ENCODE data around the gene KNDC1.

KNDC1 gene

DNA sequence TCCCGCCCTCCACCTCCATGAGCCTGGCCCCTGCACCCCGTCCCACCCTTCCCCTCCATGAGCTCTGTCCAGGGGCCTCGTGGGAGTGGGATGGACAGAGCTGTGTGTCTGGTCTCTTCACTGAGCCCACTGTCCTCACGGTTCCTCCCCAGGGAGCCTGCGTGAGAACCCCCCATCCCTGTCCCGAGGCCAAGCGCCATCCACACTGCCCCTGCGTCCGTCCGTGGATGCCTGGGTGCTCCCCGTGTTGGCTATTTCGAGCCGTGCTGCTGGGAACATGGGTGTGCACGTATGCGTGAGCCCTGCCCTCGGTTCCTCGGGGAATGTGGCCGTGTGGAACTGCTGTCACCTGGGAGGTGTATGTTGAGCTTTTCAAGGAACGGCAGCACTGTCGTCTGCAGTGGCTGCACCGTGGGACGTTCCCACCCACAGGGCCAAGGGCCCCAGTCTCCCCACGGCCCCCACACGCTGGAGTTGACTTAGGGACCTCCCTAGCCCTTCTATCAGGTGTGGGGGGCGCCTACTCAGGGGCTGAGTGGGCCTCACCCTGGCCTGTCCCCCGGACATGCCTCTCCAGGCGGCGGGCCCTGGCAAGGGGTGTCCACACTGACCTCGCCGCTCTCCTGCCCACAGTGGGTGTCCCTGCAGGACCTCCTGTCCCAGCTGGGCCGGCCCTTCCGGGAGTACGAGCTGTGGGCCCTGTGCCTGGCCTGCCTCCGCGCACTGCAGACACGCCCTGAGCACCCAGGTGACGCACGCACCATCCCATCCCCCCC, 28.1 kb downstream of the KNDC1 start:
- in situ Hi-C loops (cut with MboI; ENCODE audit: low sequenced_read_pairs): no loop called here

DNA sequence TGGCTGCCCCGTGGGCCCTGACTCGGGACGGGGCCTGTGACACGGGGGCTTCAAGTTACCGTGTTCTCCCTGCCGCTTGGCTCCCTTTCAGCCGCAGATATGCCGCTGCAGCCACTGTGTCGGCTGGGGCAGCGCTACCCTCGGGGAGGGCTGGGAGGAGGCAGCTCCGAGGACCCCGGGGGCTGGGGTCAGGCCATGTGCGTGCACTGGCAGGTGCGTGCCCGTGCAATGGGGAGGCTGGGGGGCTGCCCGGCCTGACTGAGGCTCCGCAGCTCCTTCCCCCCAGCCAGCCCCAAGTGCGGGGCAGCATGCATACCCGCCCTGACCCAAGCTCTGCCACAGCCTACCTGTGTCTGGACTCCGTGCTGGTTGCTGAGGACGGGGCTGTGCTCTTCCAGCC, 29.2 kb downstream of the KNDC1 start:
- in situ Hi-C loops (cut with MboI; ENCODE audit: low sequenced_read_pairs): no loop called here

DNA sequence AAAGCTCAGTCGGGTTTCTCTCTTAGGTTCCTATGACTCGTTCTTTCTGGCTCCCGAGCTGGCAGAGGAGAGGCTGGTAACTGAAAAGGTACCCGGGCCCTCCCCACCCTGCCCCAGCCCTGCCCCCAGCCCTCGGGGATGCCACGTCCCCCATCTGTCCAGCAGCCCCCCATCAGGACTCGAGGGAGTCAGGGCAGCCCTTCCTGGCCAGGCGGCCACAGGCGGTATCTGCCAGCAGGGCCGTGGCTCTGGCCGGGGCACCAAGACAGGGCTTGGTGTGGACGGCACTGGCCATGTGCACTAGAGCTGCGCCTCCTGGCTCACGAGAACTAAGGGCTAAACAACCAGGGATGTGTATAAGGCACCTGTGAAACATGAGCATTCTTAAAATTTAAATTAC, 29.7 kb downstream of the KNDC1 start:
- in situ Hi-C loops (cut with MboI; ENCODE audit: low sequenced_read_pairs): no loop called here

DNA sequence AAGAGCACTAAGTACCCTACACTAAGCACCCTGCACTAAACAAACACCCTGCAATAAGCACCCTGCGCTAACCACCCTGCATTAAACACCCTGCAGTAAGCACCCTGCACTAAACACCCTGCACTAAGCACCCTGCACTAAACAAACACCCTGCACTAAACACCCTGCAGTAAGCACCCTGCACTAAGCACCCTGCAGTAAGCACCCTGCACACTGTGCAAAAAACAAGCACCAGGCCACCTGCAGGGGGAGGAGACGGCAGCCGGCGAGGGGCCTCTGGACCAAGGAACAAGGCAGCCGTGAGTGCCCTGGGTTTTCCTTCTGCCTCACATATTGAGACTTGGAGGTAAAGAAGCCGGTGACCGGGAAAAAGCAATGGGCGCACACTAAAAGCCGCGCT, 30.2 kb downstream of the KNDC1 start:
- in situ Hi-C loops (cut with MboI; ENCODE audit: low sequenced_read_pairs): no loop called here

DNA sequence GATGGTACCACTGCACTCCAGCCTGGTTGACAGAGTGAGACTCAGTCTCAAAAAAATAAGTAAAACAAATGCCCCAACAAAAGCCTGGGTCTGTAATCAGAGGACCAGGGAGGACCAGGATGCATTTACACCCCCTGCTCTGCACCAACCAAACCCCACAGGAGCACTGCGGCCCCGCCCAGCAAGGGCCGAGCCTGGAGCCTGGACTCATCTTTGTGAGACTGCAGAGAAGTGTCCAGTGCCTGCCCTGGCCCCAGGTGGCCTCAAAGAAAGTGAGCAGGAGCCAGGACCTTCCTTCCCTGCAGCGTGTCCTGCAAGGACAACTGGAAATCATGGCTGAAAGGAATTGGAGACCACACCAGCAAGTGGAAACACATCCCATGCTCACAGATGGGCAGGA, 31.6 kb downstream of the KNDC1 start:
- in situ Hi-C loops (cut with MboI; ENCODE audit: low sequenced_read_pairs): no loop called here

DNA sequence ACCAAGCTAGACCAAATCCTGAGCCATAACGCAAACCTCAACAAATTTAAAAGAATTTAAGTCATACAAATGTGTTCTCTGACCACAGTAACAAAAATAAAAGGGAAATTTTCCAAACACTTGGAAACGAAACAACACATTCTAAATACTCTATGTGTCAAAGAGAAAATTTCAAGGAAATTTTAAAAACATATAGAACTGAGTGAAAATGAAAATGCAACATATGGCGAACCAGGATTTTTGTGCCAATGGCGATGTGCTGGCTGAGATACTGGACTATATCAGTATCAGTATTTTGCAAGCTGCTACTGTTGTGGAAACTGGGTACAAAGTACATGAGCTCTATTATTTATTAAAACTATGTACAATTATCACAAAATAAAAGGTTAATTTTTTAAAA, 34.1 kb downstream of the KNDC1 start:
- in situ Hi-C loops (cut with MboI; ENCODE audit: low sequenced_read_pairs): no loop called here

DNA sequence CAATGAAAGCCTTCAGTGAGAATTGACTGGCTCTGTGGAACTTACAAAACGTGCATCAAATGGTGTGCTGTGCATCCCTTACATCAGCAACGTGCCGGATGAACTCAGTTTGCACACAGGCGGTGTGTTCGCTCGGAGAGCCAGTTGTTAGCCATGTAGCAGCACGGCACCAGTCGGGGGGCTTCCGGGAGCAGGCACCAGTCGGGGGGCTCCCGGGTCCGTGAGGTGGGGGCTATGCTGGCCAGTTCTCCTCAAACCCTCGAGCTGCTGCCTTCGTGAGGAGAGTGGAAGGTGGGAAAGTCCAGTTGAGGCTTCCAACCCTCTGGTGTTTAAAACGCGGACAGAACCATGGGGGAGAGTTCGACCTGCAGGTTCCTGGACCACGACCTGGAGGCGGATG, 35.1 kb downstream of the KNDC1 start:
- in situ Hi-C loops (cut with MboI; ENCODE audit: low sequenced_read_pairs): no loop called here

DNA sequence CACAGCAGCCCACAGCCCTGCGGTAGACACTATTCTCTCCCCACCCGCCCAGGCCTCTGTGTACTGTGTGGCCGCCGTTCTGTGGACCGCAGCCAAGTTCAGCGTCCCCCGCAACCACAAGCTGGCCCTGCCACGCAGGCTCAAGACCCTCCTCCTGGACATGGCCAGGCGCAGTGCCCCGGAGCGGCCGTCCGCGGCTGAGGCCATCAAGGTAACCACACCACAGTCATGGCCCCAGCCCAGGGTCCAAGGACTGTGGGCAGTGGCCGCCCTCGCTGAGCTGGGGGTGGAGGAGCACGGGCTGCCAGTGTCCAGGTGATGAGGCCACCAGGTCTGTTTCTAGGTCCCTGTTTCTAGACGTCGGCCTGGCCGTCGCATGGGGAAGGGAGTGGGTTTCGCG, 35.6 kb downstream of the KNDC1 start:
- in situ Hi-C loops (cut with MboI; ENCODE audit: low sequenced_read_pairs): no loop called here

DNA sequence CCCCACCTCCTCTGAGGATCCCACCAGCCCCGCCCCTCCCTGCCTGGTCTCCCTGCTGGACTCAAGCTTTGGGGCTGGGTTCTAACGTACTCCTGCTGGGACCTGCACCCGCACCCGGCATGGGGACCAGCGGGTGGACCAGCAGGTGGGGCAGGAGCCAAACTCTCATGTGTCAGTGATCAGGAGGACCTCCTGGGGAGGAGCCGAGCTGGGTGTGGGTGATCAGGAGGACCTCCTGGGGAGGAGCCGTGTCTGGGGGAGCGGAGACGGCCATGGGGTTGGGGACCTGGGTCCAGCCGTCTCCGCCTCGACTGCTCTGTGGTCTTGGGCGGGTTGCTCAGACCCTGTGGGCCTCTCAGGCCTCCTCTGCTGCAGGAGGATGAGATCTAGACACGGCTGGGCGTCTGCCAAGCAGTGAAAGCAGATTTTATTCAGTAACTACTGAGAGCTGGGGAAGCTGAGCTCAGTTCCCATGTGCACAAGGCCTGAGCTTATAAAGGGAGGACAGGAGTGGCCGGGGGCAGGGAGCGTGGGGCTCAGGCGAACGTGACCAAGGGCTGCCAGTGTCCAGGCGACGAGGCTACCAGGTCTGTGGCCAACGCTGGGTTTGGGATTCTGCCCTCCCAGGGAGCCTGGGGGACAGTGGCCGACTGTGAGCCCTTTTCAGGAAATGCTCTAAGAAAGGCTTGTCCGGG, 36.3 kb downstream of the KNDC1 start:
- in situ Hi-C loops (cut with MboI; ENCODE audit: low sequenced_read_pairs): no loop called here

DNA sequence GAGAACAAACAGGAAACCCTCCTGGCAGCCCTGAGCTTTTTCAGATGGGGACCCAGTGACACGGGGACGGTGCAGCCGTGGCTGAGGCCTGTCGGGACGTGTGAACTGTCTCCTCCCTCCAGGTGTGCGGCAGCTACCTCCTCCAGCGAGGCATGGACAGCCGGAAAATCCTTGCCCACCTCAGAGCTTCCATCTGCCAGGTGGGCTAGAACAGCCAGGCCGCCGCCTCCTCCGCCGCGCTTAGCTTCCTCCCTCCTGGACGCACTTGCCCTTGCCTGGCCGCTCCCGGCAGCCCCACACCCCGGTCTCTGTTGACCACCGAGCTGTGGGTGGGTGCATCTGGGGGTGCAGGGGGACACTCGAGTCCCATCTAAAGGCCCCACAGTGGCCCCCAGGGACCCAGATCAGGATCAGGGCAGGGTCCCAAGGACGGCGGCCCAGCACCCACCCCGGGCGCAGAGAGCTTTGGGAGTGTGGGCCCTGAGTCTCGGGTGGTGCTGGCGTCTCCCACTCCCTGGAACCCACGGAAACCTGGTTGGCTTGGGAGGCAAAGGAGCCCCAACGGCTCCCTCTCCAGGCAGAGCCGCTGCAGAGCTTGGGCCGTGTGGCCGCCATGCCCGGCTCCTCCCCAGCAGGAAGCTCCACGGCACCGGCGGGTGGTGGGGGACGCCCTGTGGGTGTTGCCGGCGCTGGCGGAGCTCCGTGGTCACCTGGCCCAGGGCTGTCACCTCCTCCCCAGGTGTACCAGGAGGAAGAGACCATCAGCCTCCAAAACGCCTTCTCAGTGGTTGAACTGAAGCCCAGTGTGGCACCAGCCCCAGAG, 37.1 kb downstream of the KNDC1 start:
- in situ Hi-C loops (cut with MboI; ENCODE audit: low sequenced_read_pairs): no loop called here

DNA sequence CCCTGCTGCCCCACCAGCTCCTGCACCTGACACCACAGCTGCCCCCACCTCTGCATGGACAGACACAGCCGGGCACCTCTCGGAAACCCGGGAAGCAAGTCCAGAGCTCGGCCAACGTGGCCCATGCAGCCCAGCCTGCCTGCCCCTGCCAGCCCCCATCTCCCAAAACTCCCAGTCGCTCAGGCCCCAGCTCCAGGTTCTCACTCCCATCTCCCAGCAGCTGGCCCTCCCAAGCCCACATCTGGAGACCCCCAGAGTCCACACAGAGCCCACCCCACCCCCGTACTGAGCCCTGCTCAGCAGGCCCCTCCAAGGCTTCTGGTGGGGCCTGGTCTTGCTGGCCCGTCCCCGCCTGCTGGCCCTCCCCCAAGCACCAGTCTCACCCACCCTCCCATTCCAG, 37.8 kb downstream of the KNDC1 start:
- in situ Hi-C loops (cut with MboI; ENCODE audit: low sequenced_read_pairs): no loop called here

DNA sequence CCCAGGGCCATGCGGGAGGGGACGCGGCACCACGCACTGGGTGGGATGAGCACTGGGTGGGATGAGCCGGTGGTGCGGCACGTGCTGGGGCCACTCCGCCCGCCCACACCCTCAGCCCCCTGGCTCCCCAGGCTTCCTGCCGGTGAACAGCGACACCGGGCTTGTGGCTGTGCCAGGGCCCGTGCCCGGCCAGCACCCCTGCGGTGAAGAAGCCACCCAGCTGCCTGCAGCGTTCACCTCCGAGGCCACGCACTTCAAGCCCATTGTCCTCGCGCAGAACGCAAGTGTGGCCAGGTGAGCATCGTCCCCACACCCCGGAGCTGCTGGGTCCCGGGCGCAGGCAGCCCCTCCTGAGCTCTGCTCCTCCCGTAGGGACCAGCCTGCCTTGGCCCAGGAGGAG, 38.2 kb downstream of the KNDC1 start:
- in situ Hi-C loops (cut with MboI; ENCODE audit: low sequenced_read_pairs): no loop called here

DNA sequence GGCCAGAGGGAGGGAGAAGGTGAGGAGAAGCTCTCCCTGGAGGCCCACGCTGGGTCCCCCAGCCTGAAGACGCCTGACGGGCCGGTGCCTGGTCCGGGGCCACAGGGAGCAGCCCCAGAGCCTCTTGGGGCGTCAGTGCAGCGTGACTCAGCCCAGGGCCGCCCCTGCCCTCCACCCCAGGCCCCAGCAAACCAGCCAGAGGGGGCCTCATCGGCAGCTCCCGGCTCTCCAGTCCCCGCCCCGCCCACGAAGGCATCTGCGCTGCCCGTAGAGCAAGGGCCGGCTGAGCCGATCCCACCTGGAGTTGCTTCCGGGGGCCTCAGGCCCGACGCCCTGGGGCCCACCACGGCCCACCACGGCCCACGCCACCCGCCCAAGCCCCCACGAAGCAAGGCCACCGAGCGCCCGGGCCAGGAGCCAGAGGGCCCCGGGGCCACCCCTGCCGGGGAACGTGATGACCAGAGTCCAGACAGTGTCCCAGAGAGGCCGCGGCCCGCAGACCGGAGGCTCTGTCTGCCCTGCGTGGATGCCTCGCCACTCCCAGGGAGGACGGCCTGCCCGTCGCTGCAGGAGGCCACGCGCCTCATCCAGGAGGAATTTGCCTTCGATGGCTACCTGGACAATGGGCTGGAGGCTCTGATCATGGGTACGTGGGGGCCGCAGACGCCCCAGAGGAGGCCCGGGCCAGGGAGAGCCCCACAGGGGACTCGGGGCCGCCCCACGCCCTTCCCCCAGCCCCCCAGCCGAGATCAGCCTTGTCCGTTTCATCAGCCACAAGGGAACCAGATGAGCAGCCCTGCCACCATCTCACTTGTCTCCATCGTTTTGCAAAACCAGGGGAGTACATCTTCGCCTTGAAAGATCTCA, 38.8 kb downstream of the KNDC1 start:
- in situ Hi-C loops (cut with MboI; ENCODE audit: low sequenced_read_pairs): no loop called here

DNA sequence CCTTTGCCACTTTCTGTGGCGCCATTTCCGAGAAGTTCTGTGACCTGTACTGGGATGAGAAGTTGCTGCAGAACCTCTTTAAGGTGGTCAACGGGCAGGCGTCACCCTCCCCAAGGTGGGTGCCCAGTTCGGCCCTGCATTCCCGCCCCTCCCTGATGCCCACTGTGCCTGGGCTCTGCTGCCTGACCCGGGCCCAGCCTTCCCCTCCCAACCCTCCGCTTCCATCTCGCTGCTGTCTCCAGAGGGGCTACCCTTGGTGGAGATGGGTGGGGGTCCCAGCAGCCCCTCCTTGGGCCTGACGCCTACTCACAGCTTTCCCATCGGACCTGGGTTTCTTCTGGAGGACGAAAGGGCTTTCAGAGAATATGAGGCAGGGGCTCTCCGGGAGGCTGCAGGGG, 39.5 kb downstream of the KNDC1 start:
- in situ Hi-C loops (cut with MboI; ENCODE audit: low sequenced_read_pairs): no loop called here

DNA sequence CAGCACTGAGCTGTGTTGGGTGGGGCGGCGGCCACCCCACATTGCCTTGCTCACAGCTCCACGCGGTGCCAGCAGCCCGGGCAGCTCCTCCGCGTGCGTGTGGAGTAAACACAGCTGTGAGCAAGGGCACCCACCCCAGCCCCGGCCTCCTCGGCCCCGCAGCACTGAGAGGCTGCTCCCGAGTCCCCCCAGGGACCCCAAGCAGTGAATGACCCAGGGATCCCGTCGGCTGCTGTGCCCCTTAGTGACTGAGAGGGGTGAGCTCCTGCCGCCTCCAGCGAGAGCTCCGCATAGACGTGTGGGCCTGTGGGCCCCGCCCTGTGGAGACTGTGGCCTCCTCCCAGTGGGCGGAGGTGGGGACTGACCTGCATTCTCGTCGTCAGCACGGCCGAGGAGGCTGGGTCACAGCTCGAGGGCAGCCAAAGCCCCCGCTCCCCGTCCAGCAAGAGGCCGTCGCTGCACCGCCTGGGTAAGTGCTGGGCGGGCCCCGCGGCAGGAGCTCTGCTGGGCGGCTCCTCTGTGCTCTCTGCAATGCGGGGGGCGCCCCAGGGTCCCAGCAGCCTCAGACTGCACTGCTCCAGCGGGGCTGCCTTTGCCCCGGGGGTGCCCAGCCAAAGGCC, 40.1 kb downstream of the KNDC1 start:
- in situ Hi-C loops (cut with MboI; ENCODE audit: low sequenced_read_pairs): no loop called here

DNA sequence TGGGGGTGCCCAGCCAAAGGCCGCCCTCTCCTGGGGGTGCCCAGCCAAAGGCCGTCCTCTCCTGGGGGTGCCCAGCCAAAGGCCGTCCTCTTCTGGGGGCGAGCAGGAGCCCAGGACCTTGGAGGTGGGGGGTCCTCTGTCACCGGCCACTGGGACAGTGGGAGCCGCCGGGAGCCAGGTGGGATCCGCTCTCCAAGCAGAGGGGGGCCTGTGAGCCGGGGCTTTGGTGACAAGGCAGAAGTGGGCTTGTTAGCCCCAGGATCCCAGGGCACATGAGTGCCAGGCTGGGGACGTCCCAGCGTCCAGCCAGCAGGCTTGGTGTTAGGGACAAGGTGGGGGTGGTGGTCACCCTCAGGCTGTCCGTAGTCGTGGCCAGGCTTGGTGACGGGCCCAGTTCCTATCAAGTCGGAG, 40.6 kb downstream of the KNDC1 start:
- in situ Hi-C loops (cut with MboI; ENCODE audit: low sequenced_read_pairs): no loop called here

DNA sequence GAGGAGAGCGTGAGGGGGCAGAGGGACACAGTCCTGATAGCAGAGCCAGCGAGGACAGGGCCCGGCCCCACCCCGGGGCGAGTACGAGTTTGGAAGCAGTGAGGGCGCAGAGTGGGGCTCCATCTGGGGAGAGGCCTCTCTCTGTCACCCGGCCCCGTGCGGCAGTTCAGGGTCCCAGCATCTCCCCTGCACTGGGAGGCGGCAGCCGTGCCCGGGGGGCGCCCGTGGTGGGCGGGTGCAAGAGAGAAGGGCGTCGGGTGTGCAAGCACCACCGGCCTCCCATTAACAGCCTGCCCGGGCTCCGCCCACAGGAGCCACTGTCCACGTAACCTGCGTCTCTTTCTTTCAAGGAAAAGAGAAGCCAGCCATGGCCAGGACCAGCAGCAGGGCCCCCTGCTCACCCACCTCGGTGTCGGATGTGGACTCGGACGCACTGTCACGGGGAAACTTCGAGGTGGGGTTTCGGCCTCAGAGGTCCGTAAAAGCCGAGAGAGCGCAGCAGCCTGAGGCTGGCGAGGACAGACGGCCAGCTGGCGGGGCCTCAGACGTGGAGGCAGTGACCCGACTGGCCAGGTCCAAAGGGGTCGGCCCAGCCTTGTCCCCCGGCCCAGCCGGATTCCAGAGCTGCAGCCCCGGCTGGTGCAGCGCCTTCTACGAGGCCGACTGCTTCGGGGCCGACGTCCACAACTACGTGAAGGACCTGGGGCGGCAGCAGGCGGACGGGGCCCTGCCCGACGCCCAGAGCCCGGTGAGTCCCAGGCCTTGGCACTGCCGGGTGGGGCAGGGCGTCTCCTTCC, 41.3 kb downstream of the KNDC1 start:
- in situ Hi-C loops (cut with MboI; ENCODE audit: low sequenced_read_pairs): no loop called here

DNA sequence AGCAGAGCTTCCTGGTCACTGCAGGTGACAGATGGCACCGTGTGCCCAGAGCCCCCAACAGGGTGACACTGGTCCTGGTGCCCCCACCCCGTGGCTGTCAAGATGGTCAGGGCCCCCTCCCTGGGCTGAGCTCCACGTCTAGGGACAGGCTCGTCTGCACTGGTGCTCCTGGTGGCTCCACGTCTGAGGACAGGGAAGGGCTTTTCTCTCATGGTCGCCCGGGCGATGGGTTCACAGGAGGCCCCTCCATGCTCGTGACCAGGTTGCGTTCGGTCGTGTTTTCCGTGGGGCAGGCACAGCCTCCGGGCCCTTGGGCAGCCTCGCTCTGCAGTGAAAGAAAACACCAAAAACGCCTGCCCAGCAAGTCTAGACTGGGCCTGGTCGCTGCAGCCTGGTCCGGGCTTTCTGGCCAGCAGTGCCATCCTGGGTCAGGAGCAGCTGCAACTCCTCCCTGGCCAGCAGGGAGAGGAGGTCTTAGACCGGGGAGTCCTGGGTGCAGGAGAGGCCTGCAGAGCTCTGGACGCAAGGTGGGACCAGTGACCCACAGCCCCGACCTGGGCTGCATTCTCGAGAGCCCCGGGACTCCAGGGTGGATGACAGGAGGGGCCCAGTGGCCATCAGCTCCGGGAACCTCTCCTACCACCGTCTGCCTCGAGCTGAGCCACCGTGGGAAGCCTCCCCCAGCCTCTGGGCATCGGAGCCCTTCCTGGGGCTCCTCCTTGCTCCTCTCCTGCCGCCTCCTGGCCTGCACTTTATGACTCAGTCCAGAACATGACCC, 42.1 kb downstream of the KNDC1 start:
- in situ Hi-C loops (cut with MboI; ENCODE audit: low sequenced_read_pairs): no loop called here
